H1 (cell line): ENCODE data around the gene ZNF763. TPM values are rescaled to one million over a fixed set of nuclear protein-coding genes. Genes with fewer than 3 reads are reported as not detected.
"Not testable (repeated sequence)": the region's sequence is repeated elsewhere in the genome, so short reads cannot be mapped to it uniquely, and the experiment has no call there.

Source experiments
- CTCF ChIA-PET: fragments of 300-600 bp; sonication (Branson Sonifier 250); formaldehyde crosslinking; loops from one replicate; lab custom pipeline; 2021; ENCODE audit not compliant: partially characterized antibody; lab: Charles Lee
- POLR2A ChIA-PET: fragments of 300-600 bp; sonication (Branson Sonifier 250); formaldehyde crosslinking; loops from one replicate; lab custom pipeline; 2021; ENCODE audit warnings: inconsistent platforms; ENCODE audit not compliant: partially characterized antibody; lab: Charles Lee
- DNase-seq, 2 experiments: peaks; one replicate each; pipeline versions ENCODE4 v3.0.0 to v3.0.0-alpha.2; 2010 to 2022; ENCODE audit warnings: low spot score in 2 of 2, low read depth in 1 of 2, mixed read lengths in 1 of 2
- FAIRE-seq: peaks from 2 replicates; lab custom pipeline; 2011; peaks lifted over from hg19 to GRCh38; lab: Jason Lieb, UNC
- H2AFZ ChIP-seq: 2 replicates; pipeline ENCODE4 v1.8.1; 2012; ENCODE audit warnings: low read length, inconsistent platforms
- H2AK5ac ChIP-seq: 2 replicates; pipeline ENCODE4 v1.6.1; 2013; ENCODE audit warnings: low read depth, low read length
- H2BK120ac ChIP-seq: replicated peaks from 2 replicates; pipeline ENCODE3; 2013; ENCODE audit warnings: low read depth, low read length, inconsistent platforms
- H2BK12ac ChIP-seq: 2 replicates; pipeline ENCODE4 v1.6.1; 2013; ENCODE audit warnings: low read depth, low read length
- H2BK15ac ChIP-seq: 2 replicates; pipeline ENCODE4 v1.6.1; 2013; ENCODE audit warnings: low read length
- H2BK20ac ChIP-seq: 2 replicates; pipeline ENCODE4 v1.6.1; 2013; ENCODE audit warnings: low read length
- H2BK5ac ChIP-seq: 2 replicates; pipeline ENCODE4 v1.6.1; 2013; ENCODE audit warnings: low read depth, low read length
- H3K14ac ChIP-seq: 2 replicates; pipeline ENCODE4 v1.6.1; 2013; ENCODE audit warnings: inconsistent platforms; ENCODE audit not compliant: insufficient read length
- H3K18ac ChIP-seq: 2 replicates; pipeline ENCODE4 v1.6.1; 2013; ENCODE audit warnings: low read length; ENCODE audit errors: extremely low read depth
- H3K23ac ChIP-seq: 2 replicates; pipeline ENCODE4 v1.6.1; 2013; ENCODE audit warnings: inconsistent platforms; ENCODE audit not compliant: insufficient read length
- H3K23me2 ChIP-seq: 2 replicates; pipeline ENCODE4 v1.6.1; 2013; ENCODE audit warnings: low read depth, low read length
- H3K27ac ChIP-seq: 2 replicates; pipeline ENCODE4 v1.6.1; 2011; ENCODE audit warnings: low read depth, low read length, inconsistent platforms
- H3K27me3 ChIP-seq, 4 experiments: replicated peaks in 1 of 4; 1 replicate in 1 of 4; 2 replicates in 3 of 4; pipeline versions ENCODE4 v1.6.1 to v1.8.1; 2011 to 2013; ENCODE audit warnings: low read length in 3 of 4, mild to moderate bottlenecking in 3 of 4, inconsistent platforms in 2 of 4, mixed read lengths in 2 of 4, moderate library complexity in 1 of 4; ENCODE audit not compliant: control insufficient read depth in 3 of 4, insufficient read depth in 3 of 4; ENCODE audit errors: extremely low read depth in 1 of 4
- H3K36me3 ChIP-seq, 4 experiments: 2 replicates each; pipeline versions ENCODE4 v1.6.1 to v1.8.1; 2011 to 2013; ENCODE audit warnings: mild to moderate bottlenecking in 4 of 4, low read length in 3 of 4, moderate library complexity in 2 of 4, control low read depth in 1 of 4, inconsistent platforms in 1 of 4; ENCODE audit not compliant: insufficient read depth in 4 of 4, control insufficient read depth in 2 of 4
- H3K4ac ChIP-seq: replicated peaks from 2 replicates; pipeline ENCODE3; 2013; ENCODE audit warnings: low read length, low read depth, mixed read lengths, inconsistent platforms; ENCODE audit not compliant: insufficient read length
- H3K4me1 ChIP-seq, 4 experiments: replicated peaks in 1 of 4; 1 replicate in 1 of 4; 2 replicates in 3 of 4; pipeline versions ENCODE4 v1.6.1 to v1.8.1; 2011 to 2013; ENCODE audit warnings: low read length in 3 of 4, inconsistent platforms in 2 of 4, mixed read lengths in 1 of 4; ENCODE audit not compliant: insufficient read depth in 4 of 4, control insufficient read depth in 3 of 4
- H3K4me2 ChIP-seq, 2 experiments: 2 replicates each; pipeline versions ENCODE4 v1.6.1 to v1.8.1; 2011 to 2013; ENCODE audit warnings: low read depth in 2 of 2, low read length in 2 of 2, control low read depth in 1 of 2, inconsistent platforms in 1 of 2, mild to moderate bottlenecking in 1 of 2; ENCODE audit not compliant: insufficient read depth in 1 of 2
- H3K4me3 ChIP-seq, 4 experiments: fragments of 200-600, 300-600 bp in 1 of 4; sonication (generic), shearing (Covaris generic), sonication (Bioruptor Twin) in 1 of 4; 2 replicates each; pipeline versions ENCODE4 v1.5.1 to v1.8.1; 2011 to 2016; ENCODE audit warnings: low read length in 4 of 4, low read depth in 3 of 4, control low read depth in 2 of 4, inconsistent platforms in 2 of 4, mild to moderate bottlenecking in 2 of 4, mixed read lengths in 1 of 4, moderate library complexity in 1 of 4; ENCODE audit not compliant: insufficient read depth in 2 of 4; ENCODE audit errors: extremely low read depth in 1 of 4
- H3K56ac ChIP-seq: replicated peaks from 2 replicates; pipeline ENCODE3; 2013; ENCODE audit warnings: low read depth, mild to moderate bottlenecking, mixed read lengths, low read length, inconsistent platforms; ENCODE audit not compliant: insufficient read length
- H3K79me1 ChIP-seq: 2 replicates; pipeline ENCODE4 v1.6.1; 2013; ENCODE audit warnings: low read depth, low read length, control low read depth
- H3K79me2 ChIP-seq, 2 experiments: 2 replicates each; pipeline versions ENCODE4 v1.6.1 to v1.8.1; 2012 to 2013; ENCODE audit warnings: low read length in 2 of 2, mild to moderate bottlenecking in 2 of 2, inconsistent platforms in 1 of 2; ENCODE audit not compliant: insufficient read depth in 2 of 2, control insufficient read depth in 1 of 2
- H3K9ac ChIP-seq, 4 experiments: replicated peaks in 1 of 4; 1 replicate in 1 of 4; 2 replicates in 3 of 4; pipeline versions ENCODE4 v1.6.1 to v1.8.1; 2011 to 2013; ENCODE audit warnings: low read depth in 3 of 4, low read length in 3 of 4, control low read depth in 2 of 4, mild to moderate bottlenecking in 2 of 4, moderate library complexity in 2 of 4, inconsistent platforms in 1 of 4; ENCODE audit errors: extremely low read depth in 1 of 4
- H3K9me3 ChIP-seq, 2 experiments: 2 replicates each; pipeline versions ENCODE4 v1.6.1 to v1.8.1; 2012 to 2013; ENCODE audit warnings: mild to moderate bottlenecking in 2 of 2, moderate library complexity in 2 of 2, control low read depth in 1 of 2, inconsistent platforms in 1 of 2, low read depth in 1 of 2, low read length in 1 of 2, mixed read lengths in 1 of 2; ENCODE audit not compliant: insufficient read depth in 2 of 2
- H4K20me1 ChIP-seq, 2 experiments: replicated peaks in 1 of 2; 2 replicates each; pipeline versions ENCODE3 to v1.8.1; 2011 to 2013; ENCODE audit warnings: inconsistent platforms in 2 of 2, low read length in 2 of 2, mild to moderate bottlenecking in 1 of 2; ENCODE audit not compliant: insufficient read depth in 2 of 2, control insufficient read depth in 1 of 2
- H4K5ac ChIP-seq: 2 replicates; pipeline ENCODE4 v1.6.1; 2013; ENCODE audit warnings: low read length, low read depth, mixed read lengths, inconsistent platforms; ENCODE audit not compliant: insufficient read length
- H4K8ac ChIP-seq: 2 replicates; pipeline ENCODE4 v1.8.0; 2013; ENCODE audit warnings: mild to moderate bottlenecking, moderate library complexity, low read length, inconsistent platforms; ENCODE audit not compliant: insufficient read depth; ENCODE audit errors: extremely low read depth
- H4K91ac ChIP-seq: replicated peaks from 2 replicates; pipeline ENCODE3; 2013; ENCODE audit warnings: low read length, mixed read lengths, inconsistent platforms; ENCODE audit not compliant: insufficient read length
- WGBS, 2 experiments: shearing (Covaris generic) in 1 of 2; methylation state at CpG; one replicate each; pipeline versions ENCODE4 v1.1.6 to v1.1.7; 2013 to 2015; ENCODE audit warnings: low lambda C conversion rate in 2 of 2, mixed read lengths in 2 of 2, inconsistent platforms in 1 of 2, low coverage in 1 of 2, missing lambda C conversion rate in 1 of 2; ENCODE audit not compliant: insufficient replicate concordance in 2 of 2, insufficient coverage in 1 of 2, insufficient read length in 1 of 2; ENCODE audit errors: extremely low coverage in 1 of 2, missing lambda C conversion rate in 1 of 2; 5-methylcytosine and 5-hydroxymethylcytosine counted together
- polyA plus RNA-seq, 7 experiments: library from polyadenylated mRNA; depleted of rRNA in 3 of 7; stranded (reverse) in 5 of 7; unstranded in 2 of 7; fragments of >200 nt in 5 of 7; fragments of 200-250 nt in 2 of 7; gene quantifications; 1 replicate in 5 of 7; 2 replicates in 1 of 7; 4 replicates in 1 of 7; pipeline versions ENCODE4 v1.2.1 to v1.2.3, GENCODE V29; 2011 to 2013; ENCODE audit warnings: missing spikeins in 2 of 7, mixed read lengths in 2 of 7
- total RNA-seq: library from RNA; stranded (reverse); fragmentation: NEBNext Ultra II Directional; extraction: Animal tissue kit (Norgen Biotek cat#: 25700); gene quantifications from 2 replicates; pipeline ENCODE4 v1.2.1, GENCODE V29; 2021

Gene ZNF763
- total and polyA plus RNA-seq, 2 of the 8 experiments (the other 6 are each of a cell fraction or from before 2014, with no cell fraction given), result 0.39 to 1.7 TPM

DNA sequence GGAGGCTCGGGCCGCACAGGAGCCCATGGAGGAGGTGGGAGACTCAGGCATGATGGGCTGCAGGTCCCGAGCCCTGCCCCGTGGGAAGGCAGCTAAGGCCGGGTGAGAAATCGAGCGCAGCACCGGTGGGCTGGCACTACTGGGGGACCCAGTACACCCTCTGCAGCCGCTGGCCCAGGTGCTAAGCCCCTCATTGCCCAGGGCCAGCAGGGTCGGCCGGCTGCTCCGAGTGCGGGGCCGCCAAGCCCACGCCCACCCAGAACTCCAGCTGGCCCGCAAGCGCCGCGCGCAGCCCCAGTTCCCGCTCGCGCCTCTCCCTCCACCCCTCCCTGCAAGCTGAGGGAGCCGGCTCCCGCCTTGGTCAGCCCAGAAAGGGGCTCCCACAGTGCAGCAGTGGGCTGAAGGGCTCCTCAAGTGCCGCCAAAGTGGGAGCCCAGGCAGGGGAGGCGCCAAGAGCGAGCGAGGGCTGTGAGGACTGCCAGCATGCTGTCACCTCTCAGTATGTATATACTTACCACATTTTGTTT is 23.4 kb upstream of the ZNF763 start:
- H3K4me2 ChIP-seq, H3K27ac ChIP-seq, FAIRE-seq, H3K23ac ChIP-seq, H3K27me3 ChIP-seq, H3K79me1 ChIP-seq, H2AK5ac ChIP-seq, H2BK20ac ChIP-seq, H3K4ac ChIP-seq, DNase-seq, H4K20me1 ChIP-seq, H2AFZ ChIP-seq, H3K23me2 ChIP-seq, H2BK5ac ChIP-seq, H3K14ac ChIP-seq, H3K4me1 ChIP-seq, H2BK120ac ChIP-seq, H4K8ac ChIP-seq, H3K9ac ChIP-seq, H3K18ac ChIP-seq, H3K4me3 ChIP-seq, H4K5ac ChIP-seq, H4K91ac ChIP-seq, H2BK12ac ChIP-seq, POLR2A ChIA-PET, H2BK15ac ChIP-seq, H3K56ac ChIP-seq: not testable (repeated sequence)
- WGBS, 2 experiments, result 93% methylated on average over 23 of the region's 29 CpGs; no CpG with 5 or more reads in 1 of the 2 experiments
- Histone ChIP-seq H3K36me3 (peaks cover 0 to 49% (median 6%) of the 10 kb centered on the region in 4 experiments; a peak in 5 of 8 replicates), H3K9me3 (peaks cover 53 to 73% of the 10 kb centered on the region in 2 experiments), H3K79me2 (peaks cover 0 to 12% of the 10 kb centered on the region in 2 experiments; a peak in 3 of 4 replicates)
- CTCF ChIA-PET, result interaction anchor here (0.6 to 1.7 kb wide), 3 partner anchors 11 to 202 kb away, joined by 3 to 4 read pairs (median 3); partner anchors contain the start of gene ZNF700
